Effector CD4-positive, alpha-beta T cell (primary cell): ENCODE data around the gene C6orf47.

Experiments used
- DNase-seq: peaks from one replicate; pipeline ENCODE4 v3.0.0-alpha.2; 2020

Gene C6orf47

DNA sequence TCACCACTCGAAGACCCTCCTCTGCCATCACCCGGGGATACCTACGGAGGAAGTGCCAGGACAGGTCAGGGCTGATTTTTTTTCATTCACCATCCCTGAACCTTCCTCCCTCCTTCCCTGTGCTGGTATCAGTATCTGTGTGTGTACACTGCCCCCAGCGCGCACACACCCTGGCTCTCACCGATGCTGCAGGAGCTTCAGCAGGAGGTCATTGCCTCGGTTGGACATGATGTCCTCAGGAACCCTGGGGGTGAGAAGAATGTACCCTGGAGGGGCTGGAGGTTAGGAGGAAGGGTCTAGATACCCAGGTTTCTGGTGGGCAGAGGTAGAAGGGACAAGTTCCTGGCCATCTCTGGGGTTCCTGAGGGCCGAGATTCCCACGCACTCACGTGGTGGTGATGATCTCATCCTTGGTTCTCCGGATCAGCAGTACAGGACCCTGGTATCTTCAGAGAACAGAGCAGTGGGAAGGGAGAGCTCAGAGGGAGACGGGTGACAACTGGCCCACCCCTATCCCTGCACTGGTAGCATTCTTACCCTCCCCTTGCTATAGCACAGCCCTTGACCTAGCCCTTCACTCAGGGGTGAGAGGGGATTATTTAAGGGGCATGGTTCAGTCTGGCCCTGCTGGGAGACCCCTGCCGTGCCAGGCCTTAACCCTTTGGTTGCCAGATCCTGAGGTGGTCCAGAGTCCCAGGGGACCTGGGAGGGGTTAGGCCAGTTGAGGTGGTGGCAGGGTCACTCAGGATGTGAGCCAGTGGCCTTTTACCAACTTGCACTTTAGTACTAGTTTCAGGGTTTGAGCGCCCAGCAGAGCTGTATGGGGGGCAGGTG, 27.5 kb upstream of the C6orf47 start:
- no peak for DNase-seq

DNA sequence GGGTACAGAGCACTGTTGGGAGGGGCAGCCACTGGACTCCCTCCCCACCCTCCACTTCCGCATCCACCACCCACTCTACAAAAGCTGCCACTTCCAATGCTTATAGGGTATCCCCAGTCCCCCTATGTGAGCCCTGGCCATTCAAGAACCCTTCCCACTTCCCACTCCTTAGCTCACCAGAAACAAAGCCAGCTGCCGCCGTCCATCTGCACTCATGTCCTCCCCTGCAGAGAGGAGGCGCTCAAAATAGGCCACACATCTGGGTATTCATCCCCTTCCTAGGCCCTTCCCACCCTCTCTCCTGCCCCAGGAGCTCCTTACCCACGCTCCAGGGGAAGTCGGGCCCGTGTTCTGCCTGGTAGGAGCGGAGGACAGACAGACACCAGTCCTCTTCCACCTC, 26.7 kb upstream of the C6orf47 start:
- no peak for DNase-seq

- DNase-seq, result no peak
Observed at GRCh38 chr6:31686483-31686882, 25.9 kb upstream of the C6orf47 start.

DNA sequence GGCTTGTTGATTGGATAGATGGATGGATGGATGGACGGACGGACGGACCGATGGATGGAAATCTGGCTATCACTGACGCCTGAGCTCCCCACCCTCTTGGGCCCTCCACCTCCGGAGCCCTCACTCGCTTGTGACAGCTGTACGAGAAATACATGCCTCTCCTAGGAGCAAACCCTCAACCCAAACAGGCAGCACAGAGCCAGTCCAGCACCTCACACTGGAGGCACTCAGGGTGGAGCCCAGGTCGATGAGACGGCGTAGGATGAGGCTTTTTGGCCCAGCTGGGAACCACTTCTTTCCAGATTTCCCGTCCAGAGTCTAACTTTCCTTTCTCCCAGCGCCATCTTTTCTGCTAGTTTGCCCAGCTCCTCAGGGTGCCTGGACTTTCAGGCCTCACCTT, 23.0 kb upstream of the C6orf47 start:
- no peak for DNase-seq

DNA sequence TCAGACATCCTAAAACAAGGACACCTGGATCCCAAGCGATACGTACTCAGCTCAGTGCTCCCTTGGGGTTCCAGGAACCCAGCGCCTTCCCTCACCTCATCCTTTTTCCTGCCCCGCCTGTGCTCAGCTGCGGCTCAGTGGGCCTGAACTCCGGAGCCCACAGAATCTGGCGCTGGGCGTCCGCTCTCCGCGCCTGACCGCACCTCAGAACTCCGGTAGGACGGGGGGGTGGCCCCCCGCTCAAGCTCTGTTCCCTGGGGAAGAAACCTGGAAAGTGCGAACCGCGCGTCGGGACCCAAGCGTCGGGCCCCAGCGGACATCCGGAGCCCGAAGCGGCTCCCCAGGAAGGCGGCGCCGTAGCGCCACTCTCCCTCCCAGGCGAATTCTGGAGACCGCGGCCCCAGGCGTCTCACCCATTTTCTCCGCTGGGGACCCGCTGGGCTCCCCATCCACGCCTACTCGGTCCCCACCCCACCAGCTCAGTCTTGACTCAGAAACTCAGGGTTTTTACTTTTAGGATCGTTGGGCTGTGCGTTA, 20.6 kb upstream of the C6orf47 start:
- DNase-seq, result peak; percentile 24

- peak; percentile 30 for DNase-seq
Observed at GRCh38 chr6:31680226-31681134, 19.9 kb upstream of the C6orf47 start, which contains the start of gene LY6G5C. Gene LY6G5C (minus strand): TSS chr6:31681067. CDS start chr6:31680373, 694 bp downstream.

GRCh38 chr6:31677955-31678354, 17.4 kb upstream of the C6orf47 start:
- no peak for DNase-seq

- DNase-seq, result no peak
Observed at GRCh38 chr6:31676904-31677303, 16.3 kb upstream of the C6orf47 start.

GRCh38 chr6:31676322-31676903, 15.8 kb upstream of the C6orf47 start:
- no peak for DNase-seq

DNA sequence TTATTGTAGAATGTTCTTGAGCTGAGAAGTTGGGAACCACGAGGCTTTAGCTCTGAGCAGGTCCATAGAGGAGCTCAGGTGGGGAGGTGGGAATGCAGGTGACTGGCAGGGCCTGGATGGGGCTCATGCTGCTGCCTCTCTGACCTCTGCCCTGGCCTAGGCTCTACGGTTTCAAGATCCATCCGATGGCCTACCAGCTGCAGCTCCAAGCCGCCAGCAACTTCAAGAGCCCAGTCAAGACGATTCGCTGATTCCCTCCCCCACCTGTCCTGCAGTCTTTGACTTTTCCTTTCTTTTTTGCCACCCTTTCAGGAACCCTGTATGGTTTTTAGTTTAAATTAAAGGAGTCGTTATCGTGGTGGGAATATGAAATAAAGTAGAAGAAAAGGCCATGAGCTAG, 9.1 kb upstream of the C6orf47 start, which contains the start of gene LY6G5B:
Gene LY6G5B (plus strand): TSS at position 301 of the 400 bp plus-strand sequence. CDS start 975 bp downstream, outside the sequence.
- DNase-seq, result no peak

- no peak for DNase-seq
Observed at GRCh38 chr6:31666337-31666965, 5.9 kb upstream of the C6orf47 start.

GRCh38 chr6:31665501-31666336, 5.1 kb upstream of the C6orf47 start, which contains the start of gene CSNK2B:
Gene CSNK2B (plus strand): TSS chr6:31666080. CDS start chr6:31666832, 752 bp downstream.
- DNase-seq, result peak; percentile 99

DNA sequence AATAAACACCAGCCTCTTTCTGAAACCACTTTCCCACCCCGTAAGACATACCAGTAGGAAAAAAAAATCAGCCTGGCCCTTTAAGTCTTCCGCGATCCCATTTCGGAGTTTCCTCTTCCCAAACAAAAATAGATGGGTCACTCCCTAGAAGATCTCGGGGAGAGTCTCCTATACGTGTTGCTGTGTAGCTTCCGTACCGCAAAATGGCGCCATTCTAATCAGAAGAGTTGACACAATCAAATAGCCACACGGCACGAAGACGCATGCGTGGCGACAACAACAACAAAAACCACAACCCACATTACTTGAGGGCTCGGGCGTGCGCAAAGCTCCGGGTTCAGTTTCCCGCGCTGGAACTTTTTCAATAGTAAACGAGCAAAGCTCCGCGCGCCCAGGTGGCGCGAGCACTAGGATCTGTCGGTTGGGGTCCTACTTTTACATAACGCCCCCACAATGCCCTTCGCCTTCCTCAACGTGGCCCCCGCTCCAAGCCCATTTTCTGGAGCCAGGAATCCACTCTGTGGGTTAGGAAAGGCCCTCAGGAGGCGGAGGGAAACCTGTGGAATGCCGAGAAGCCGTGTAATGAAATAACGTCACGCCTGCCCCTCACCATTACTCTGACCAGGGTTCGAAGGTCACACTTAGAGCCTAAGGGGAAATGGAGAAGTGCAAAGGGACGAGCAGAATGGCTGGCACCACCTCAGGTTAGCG, 4.4 kb upstream of the C6orf47 start, which contains the start of gene GPANK1:
Gene GPANK1 (minus strand): TSS at position 208 of the 711 bp plus-strand sequence. CDS start 519 bp downstream, outside the sequence.
- peak; percentile 87 for DNase-seq

GRCh38 chr6:31663961-31664789, 3.6 kb upstream of the C6orf47 start:
- DNase-seq, result no peak

DNA sequence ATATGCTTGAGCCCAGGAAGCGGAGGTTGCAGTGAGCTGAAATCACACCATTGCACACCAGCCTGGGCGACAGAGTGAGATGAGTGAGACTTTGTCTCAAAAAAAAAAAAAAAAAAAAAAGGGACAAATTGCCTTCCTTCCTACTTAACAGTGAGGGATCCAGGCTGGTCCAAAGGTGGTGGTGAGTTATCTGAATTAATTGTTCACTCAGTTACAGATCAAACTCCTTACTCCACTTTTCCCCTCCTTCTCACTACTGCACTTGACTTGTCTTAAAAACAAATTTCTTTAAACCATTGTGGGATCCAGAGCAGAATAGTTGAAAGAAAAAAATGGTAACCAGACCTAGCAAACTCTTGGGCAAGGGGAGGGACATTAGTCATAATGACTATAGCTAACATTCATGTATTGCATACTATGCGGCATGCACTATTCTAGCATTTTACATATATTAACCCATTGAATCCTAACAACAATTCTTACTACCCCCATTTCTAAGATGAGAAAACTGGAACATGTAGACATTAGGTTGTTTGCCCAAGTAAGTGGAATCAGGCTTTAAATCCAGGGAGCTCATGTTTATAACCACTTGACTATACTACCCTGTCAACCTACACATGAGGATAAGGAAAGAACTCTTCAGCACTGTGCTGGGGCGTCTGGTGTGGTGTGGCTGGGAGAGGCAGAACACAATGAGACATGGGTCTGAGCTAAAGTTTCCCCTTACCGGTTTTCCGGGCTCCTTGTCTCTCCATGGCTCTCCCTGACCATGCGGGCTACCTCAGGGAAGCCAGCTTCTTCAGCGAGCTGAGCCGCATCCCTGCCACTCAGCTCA, 2.8 kb upstream of the C6orf47 start:
- no peak for DNase-seq

GRCh38 chr6:31662124-31662723, 1.6 kb upstream of the C6orf47 start:
- DNase-seq, result no peak

- DNase-seq, result no peak
Observed at GRCh38 chr6:31661262-31662123, 915 bp upstream of the C6orf47 start.
